HG02970 (cell line): ENCODE measurements around the gene SH3GL3.

Source experiments
- ATAC-seq: cut with Tn5 transposase; IDR thresholded peaks from one replicate; pipeline ENCODE4 v1.9.1; 2021; ENCODE audit warnings: mild to moderate bottlenecking, moderate library complexity, moderate number of reproducible peaks; ENCODE audit not compliant: unreplicated experiment, low FRiP score

Gene SH3GL3

DNA sequence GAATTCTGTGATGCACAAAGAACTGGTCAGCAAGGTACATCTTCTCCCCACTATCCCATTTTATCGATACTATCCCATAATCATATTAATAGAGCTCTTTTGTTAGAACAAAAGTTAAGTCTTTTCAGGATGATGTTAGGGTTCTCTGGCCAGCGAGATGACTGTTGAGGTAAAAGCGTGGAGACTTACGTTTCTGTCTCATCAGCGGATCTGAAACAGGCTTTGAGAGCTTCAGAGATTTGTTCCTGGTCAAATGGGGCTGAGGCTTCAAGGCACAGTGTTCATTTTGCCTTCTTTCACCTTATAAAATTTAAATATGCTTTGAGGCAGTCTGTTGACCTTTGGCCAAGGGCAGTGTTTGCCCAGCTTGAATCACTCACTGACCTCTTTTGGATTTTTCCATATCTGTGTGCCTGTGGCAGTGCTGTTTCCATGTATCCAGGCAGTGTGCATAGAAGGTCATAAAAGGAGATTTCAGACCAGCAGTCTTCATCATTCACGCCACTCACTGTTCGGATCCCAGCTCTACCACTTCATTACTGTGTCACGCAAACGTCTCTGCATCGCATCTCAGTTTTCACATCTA, 209.9 kb downstream of the SH3GL3 start:
- no peak for ATAC-seq

- no peak for ATAC-seq
Observed at GRCh38 chr15:83657549-83657948, 210.4 kb downstream of the SH3GL3 start.

DNA sequence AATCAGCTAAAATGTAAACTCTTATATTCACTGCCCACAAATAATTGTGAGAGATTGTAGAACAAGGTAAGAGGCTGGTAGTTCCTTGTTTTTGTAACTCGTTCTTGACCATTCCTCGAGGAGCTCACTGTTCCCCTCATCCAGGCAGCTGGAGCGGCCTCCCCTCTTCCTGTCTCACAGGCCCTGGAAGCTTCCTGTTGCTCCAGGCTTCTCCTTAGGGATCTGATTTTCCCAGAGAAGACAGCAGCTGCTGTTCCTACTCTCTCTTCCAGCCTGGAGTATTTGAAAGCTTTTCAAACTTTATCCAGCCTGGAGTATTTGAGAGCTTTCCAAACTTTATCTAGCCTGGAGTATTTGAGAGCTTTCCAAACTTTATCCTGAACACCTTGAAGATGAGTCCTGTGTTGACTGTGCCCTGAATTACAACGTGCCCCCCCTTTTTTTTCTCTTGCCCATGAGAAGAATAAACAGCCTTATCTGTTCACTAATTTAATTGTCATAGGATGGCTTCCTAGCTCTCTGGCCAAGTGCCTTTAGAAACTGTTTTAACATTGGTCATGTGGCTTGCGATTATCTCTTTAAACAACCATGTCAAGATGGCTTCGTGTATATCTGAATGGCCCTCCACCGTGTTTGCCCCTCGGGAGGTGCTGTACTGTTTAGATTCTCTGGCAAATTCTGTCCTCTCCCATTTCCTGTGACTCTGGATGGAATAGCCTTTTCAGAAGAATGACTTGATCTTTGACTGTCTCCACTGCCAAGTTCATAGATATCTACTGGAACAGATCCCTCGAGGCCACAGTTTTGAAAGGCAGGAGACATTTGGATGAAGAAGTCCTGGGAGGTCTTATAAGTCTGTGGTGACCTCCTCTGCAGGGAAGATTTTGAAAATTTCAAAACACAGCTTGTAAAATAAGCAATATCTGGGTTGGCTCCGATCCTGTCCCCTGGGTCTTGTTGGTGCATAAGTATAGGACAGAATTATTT, 211.6 kb downstream of the SH3GL3 start:
- no peak for ATAC-seq

DNA sequence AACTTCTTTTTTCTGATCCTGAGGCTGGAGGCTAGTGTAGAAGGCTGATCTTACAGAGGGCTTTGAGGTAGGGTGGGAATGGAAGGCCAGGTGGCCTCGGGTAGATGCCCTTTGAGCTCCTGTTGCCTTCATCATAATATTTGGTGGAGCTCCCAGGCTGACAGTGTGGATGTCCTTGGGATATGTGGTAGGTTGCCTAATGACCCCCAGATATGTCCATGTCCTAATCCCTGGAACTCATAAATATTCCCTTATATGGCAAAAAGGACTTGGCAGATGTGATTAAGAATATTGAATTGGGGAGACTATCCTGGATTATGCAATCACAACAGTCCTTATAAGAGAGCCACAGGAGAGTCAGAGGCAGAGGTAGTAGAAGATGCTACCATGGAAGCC, 212.3 kb downstream of the SH3GL3 start:
- ATAC-seq, result no peak

DNA sequence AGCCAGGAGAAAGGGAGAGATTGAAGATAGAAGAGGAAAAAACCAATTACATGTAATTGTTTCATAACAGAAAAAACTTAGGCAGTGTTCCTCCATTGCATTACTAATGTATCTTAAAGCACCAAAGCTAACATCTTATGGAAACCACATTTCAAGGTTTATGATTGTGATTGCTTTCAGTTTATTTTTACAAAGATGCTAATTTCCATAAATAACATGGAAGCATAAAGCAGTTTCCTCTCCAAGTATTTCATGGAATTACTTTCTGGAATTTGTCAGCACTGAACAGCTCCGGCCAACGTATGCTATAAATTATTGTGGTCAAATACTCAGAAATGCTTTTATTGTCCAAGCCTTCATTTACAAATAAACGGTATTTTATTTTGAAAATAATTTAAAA, 218.3 kb downstream of the SH3GL3 start:
- ATAC-seq, result no peak
